A549 treated with AZD9567 at 1 μM for 4 hours (cell line): Measurements from ENCODE around the gene PKHD1. TPM values are rescaled to one million over a fixed set of nuclear protein-coding genes. Genes with fewer than 3 reads are reported as not detected.

Experiments
- total RNA-seq: library from RNA; stranded (reverse); fragments of 200-300 nt; extraction: Qiagen RNA extraction; gene quantifications from 5 replicates; pipeline ENCODE4 v1.2.3, GENCODE V29; 2022; ENCODE audit not compliant: insufficient read depth

PKHD1 gene, protein sequence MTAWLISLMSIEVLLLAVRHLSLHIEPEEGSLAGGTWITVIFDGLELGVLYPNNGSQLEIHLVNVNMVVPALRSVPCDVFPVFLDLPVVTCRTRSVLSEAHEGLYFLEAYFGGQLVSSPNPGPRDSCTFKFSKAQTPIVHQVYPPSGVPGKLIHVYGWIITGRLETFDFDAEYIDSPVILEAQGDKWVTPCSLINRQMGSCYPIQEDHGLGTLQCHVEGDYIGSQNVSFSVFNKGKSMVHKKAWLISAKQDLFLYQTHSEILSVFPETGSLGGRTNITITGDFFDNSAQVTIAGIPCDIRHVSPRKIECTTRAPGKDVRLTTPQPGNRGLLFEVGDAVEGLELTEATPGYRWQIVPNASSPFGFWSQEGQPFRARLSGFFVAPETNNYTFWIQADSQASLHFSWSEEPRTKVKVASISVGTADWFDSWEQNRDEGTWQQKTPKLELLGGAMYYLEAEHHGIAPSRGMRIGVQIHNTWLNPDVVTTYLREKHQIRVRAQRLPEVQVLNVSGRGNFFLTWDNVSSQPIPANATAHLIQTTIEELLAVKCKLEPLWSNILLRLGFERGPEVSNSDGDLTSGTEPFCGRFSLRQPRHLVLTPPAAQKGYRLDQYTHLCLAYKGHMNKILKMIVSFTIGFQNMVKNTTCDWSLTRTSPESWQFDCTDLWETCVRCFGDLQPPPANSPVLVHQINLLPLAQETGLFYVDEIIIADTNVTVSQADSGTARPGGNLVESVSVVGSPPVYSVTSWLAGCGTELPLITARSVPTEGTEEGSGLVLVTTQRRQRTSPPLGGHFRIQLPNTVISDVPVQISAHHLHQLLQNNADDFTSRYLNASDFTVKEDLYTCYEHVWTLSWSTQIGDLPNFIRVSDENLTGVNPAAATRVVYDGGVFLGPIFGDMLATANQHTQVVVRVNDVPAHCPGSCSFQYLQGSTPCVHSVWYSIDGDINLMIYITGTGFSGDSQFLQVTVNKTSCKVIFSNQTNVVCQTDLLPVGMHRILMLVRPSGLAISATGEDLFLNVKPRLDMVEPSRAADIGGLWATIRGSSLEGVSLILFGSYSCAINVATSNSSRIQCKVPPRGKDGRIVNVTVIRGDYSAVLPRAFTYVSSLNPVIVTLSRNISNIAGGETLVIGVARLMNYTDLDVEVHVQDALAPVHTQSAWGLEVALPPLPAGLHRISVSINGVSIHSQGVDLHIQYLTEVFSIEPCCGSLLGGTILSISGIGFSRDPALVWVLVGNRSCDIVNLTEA (N-terminal part only)
- not detected in 5 replicates for total RNA-seq

GRCh38 chr6:52087498-52087999 is at the start of gene PKHD1:
Gene PKHD1 (minus strand): TSS chr6:52087613. CDS start chr6:52084933, 2,680 bp downstream.

Other genes with a start within 250 kb of the PKHD1 start
- not detected in 5 replicates for gene IL17A, start 98.8 kb upstream of the PKHD1 start, total RNA-seq
- 0.09 TPM in 1 of 5 replicates, not detected in the others for gene IL17F, start 156.9 kb upstream of the PKHD1 start, total RNA-seq
- 71.7 to 82.2 TPM (median 76.9 TPM) in 5 replicates for gene MCM3, start 197.1 kb upstream of the PKHD1 start, total RNA-seq